ENCODE data around the gene STARD3. TPM values are rescaled to one million over a fixed set of nuclear protein-coding genes. Genes with fewer than 3 reads are reported as not detected.

STARD3 gene
- total RNA-seq, 2 donors from 2014 or later = 52.5 to 67.7 TPM

DNA sequence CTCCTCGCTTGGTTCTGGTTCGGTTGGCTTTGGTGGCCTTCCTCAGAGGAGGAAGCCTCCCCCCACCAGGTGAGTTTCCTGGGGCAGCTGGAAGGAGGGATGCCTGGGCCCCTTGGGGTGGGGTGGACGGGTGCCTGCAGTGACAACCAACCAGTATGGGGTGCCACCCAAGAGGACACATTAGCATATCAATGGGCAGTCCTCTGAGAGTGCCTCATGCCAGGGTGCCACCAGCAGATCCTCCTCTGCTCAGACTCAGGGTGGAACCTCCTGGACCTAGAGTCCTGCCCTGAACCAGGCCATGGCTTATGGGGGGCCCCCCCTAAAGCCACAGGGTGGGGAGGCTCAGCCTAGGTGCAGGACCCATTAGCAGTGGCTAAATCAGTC, 7.5 kb upstream of the STARD3 start:
- H3K4me3 ChIP-seq = no peak overlapping the region
- H3K9me3 ChIP-seq = no peaks in the 10 kb centered on the region
- ATAC-seq (ENCODE audit: insufficient number of reproducible peaks, low FRiP score, low read depth) (no peak), DNase-seq (ENCODE audit: low spot score) (no peak)
- no peaks in the 10 kb centered on the region for H3K27me3 ChIP-seq (replicated peaks; ENCODE audit: insufficient read depth)
- no peak overlapping the region for H3K27ac ChIP-seq
- peaks cover 3 to 10% of the 10 kb centered on the region in 2 donors for H3K4me1 ChIP-seq (ENCODE audit: control insufficient read depth in 1 of 2, low read depth in 2 of 2)
- H3K36me3 ChIP-seq = no peaks in the 10 kb centered on the region
- TF ChIP-seq, protein P1, sequence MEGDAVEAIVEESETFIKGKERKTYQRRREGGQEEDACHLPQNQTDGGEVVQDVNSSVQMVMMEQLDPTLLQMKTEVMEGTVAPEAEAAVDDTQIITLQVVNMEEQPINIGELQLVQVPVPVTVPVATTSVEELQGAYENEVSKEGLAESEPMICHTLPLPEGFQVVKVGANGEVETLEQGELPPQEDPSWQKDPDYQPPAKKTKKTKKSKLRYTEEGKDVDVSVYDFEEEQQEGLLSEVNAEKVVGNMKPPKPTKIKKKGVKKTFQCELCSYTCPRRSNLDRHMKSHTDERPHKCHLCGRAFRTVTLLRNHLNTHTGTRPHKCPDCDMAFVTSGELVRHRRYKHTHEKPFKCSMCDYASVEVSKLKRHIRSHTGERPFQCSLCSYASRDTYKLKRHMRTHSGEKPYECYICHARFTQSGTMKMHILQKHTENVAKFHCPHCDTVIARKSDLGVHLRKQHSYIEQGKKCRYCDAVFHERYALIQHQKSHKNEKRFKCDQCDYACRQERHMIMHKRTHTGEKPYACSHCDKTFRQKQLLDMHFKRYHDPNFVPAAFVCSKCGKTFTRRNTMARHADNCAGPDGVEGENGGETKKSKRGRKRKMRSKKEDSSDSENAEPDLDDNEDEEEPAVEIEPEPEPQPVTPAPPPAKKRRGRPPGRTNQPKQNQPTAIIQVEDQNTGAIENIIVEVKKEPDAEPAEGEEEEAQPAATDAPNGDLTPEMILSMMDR (IDR thresholded peaks at IDR 0.05) = no peak

DNA sequence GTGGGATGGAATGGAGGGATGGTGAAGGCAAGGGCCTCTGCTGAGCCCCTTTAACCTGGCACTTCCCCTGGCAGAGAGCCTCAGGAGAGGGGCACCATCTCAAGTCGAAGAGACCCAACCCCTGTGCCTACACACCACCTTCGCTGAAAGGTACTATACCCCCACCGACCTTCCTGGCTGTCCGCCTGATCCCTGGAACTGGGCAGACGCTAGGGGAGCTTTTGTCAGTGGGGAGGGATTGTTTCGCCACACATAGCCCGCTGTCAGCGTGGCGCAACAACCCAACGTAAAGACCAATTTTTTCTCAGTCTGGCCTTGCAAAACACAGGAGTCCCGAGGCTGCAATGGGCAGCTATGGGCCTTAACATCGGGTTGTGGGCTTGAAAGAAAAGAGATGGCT, 7.0 kb upstream of the STARD3 start:
- no peak overlapping the region for H3K27ac ChIP-seq
- no peaks in the 10 kb centered on the region for H3K9me3 ChIP-seq
- H3K4me3 ChIP-seq = no peak overlapping the region
- TF ChIP-seq, protein P1 (IDR thresholded peaks at IDR 0.05) = no peak
- H3K27me3 ChIP-seq (replicated peaks; ENCODE audit: insufficient read depth) = no peaks in the 10 kb centered on the region
- ATAC-seq (ENCODE audit: insufficient number of reproducible peaks, low FRiP score, low read depth) = no peak
- H3K36me3 ChIP-seq = no peaks in the 10 kb centered on the region
- H3K4me1 ChIP-seq (ENCODE audit: control insufficient read depth in 1 of 2, low read depth in 2 of 2) = peaks cover 3 to 10% of the 10 kb centered on the region in 2 donors
- no peak for DNase-seq (ENCODE audit: low spot score)

DNA sequence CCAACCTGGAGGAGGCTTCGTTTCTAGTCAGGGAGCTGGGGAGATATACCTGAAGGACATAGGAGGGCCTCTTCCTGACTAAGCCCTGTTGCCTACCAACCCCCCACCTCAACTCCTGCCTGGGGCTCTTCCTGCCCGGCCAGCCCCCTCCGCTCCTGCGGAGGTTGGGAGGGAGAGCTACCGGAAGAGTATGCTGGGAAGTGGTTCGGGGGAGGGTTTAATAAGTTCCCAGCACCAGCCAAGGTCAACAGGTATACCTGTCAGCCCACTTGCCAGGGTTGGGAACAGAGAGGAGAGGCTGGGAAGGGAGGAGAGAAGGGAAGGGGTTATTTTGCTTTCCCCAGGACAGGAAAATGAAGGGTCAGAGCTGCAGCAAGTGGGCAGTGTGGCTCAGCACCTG, 5.5 kb upstream of the STARD3 start:
- DNase-seq (ENCODE audit: low spot score) (no peak), ATAC-seq (ENCODE audit: insufficient number of reproducible peaks, low FRiP score, low read depth) (no peak)
- no peaks in the 10 kb centered on the region for H3K9me3 ChIP-seq
- H3K27me3 ChIP-seq (replicated peaks; ENCODE audit: insufficient read depth) = no peaks in the 10 kb centered on the region
- TF ChIP-seq, protein P1 (IDR thresholded peaks at IDR 0.05) = no peak
- no peak overlapping the region for H3K27ac ChIP-seq
- H3K36me3 ChIP-seq = no peaks in the 10 kb centered on the region
- H3K4me1 ChIP-seq (ENCODE audit: control insufficient read depth in 1 of 2, low read depth in 2 of 2) = peaks cover 6 to 17% of the 10 kb centered on the region in 2 donors
- H3K4me3 ChIP-seq = no peak overlapping the region

DNA sequence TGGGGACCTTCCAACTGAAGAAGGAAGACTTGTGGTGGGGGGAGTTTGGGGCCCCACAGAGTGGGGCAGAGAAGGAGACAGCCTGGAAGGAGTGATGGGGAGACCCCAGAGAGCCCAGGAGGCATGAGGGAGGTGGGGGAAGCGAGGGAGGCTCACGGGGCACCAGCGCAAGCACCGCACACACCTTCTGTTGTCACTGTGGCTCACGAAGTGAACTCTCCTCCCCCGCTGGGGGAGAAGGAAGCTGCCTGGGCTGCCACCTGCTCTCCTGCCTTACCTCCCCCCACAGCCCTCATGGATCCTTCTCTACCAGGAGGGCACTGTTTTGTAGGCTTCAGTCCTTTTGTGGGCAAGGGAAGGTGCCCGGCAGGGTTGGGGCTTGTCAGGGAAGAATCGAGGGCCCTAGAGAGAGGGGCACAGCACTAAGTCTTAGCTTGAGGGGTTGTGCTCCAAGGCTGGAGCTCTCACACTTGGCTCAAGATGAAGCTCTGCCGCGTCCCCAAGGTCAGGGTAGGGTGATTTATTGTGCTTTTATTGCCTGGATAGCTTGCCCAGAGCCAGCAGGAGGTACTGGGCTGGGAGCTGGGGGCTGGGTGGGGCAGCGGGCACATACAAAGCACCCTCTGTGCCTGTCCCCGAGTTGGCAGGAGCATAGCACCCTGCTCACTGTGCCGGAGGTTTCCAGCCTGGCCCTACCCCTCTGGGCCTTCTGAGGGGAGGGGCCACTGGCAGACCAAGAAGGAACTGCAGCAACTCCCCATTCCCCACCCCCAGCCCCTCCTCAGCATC, 4.6 kb upstream of the STARD3 start:
- no peak overlapping the region for H3K4me3 ChIP-seq
- ATAC-seq (ENCODE audit: insufficient number of reproducible peaks, low FRiP score, low read depth) (no peak), DNase-seq (ENCODE audit: low spot score) (no peak)
- H3K36me3 ChIP-seq = no peaks in the 10 kb centered on the region
- H3K4me1 ChIP-seq (ENCODE audit: control insufficient read depth in 1 of 2, low read depth in 2 of 2) = peaks cover 5 to 12% of the 10 kb centered on the region in 2 donors
- no peaks in the 10 kb centered on the region for H3K9me3 ChIP-seq
- H3K27ac ChIP-seq = no peak overlapping the region
- TF ChIP-seq, protein P1 (IDR thresholded peaks at IDR 0.05) = no peak
- H3K27me3 ChIP-seq (replicated peaks; ENCODE audit: insufficient read depth) = no peaks in the 10 kb centered on the region

DNA sequence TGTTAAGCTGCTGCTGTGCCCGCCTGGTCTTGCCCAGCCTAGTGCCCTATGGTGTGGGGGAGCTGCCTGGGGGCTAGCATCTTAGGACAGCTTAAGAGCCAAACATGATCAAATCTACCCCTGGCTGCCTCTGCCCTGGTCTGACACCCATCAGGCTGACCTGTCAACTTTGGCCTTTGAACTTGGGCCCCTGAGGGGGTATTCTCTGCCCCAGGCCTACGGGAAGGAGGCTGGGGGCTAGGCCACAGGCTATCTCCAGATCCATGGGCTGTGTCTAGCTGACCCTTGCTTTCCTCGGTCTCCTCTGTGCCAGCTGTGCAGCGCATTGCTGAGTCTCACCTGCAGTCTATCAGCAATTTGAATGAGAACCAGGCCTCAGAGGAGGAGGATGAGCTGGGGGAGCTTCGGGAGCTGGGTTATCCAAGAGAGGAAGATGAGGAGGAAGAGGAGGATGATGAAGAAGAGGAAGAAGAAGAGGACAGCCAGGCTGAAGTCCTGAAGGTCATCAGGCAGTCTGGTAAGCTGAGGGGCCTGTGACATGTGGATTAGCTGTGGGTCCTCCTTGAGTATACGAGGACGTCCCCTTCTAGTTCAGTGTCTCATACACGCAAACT, 3.3 kb upstream of the STARD3 start:
- Histone ChIP-seq H3K9me3 (no peaks in the 10 kb centered on the region), H3K36me3 (no peaks in the 10 kb centered on the region), H3K27ac (no peak overlapping the region), H3K4me3 (no peak overlapping the region), H3K4me1 (ENCODE audit: control insufficient read depth in 1 of 2, low read depth in 2 of 2) (peaks cover 14 to 23% of the 10 kb centered on the region in 2 donors), H3K27me3 (replicated peaks; ENCODE audit: insufficient read depth) (no peaks in the 10 kb centered on the region)
- ATAC-seq (ENCODE audit: insufficient number of reproducible peaks, low FRiP score, low read depth) (no peak), DNase-seq (ENCODE audit: low spot score) (no peak)
- TF ChIP-seq, protein P1 (IDR thresholded peaks at IDR 0.05) = no peak
